GM12872 (cell line): ENCODE data around the gene BCL2L11.

Experiments
- TF ChIP-seq, protein P1 (sequence below): IDR thresholded peaks from 3 replicates; pipeline ENCODE4 v1.5.1; 2011; ENCODE audit warnings: low read depth, mild to moderate bottlenecking, low read length, moderate library complexity; ENCODE audit not compliant: insufficient read depth

BCL2L11 gene

DNA sequence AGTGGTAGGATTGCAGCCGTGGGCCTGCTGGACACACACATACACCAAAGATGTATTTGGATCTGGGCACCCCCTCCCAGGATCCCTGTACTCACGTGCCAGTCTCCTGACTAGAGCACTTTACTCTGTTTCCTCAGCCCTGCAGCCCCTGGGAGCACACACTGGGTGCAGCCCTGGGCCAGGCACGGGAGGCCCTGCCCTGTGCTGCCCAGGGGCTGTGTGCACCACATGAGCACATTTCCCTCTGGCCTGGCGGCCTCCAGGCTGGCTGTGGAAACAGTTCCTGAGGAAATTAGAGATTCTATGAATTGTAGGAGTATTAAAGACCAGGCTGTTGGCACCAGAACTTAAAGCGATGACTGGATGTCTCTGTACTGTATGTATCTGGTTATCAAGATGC is 45.4 kb downstream of the BCL2L11 start:
- TF ChIP-seq, protein P1, sequence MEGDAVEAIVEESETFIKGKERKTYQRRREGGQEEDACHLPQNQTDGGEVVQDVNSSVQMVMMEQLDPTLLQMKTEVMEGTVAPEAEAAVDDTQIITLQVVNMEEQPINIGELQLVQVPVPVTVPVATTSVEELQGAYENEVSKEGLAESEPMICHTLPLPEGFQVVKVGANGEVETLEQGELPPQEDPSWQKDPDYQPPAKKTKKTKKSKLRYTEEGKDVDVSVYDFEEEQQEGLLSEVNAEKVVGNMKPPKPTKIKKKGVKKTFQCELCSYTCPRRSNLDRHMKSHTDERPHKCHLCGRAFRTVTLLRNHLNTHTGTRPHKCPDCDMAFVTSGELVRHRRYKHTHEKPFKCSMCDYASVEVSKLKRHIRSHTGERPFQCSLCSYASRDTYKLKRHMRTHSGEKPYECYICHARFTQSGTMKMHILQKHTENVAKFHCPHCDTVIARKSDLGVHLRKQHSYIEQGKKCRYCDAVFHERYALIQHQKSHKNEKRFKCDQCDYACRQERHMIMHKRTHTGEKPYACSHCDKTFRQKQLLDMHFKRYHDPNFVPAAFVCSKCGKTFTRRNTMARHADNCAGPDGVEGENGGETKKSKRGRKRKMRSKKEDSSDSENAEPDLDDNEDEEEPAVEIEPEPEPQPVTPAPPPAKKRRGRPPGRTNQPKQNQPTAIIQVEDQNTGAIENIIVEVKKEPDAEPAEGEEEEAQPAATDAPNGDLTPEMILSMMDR, result no peak

DNA sequence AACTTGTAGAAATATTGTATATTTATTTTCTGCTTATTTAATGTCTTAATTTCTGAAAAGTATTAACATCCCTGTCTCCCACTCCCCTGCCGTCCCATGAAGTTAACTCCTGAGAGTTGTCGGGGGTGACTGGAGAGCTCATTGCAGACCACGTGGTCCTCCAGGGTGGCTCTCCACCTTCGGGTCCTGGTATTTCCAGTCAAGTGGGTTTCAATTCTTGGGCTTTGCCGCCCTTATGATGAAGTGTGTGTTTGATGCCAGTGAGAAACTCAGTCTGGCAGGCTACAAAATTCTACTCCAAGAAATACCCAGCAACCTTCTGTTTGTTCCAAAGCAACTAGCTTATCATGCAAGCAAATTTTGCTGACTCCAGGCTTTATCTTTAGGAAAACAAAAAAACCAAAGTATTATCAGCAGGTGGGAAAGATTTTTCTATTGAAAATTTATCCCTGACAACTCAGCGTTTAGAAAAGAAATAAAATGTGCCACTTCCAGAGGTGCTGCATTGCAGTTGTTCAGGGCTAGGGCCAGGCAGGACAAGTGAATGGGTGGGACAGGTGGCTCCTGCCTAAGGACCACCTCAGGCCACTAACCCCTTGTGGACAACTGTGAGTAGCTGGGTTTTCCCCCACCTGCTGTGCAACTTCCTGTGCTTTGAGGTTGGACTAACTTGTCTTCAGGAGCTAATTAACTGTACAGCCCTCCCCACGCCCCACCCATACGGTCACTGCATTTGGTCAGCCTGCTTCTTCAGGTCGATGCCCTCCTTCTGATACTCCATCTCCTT is 46.6 kb downstream of the BCL2L11 start:
- TF ChIP-seq, protein P1, result no peak

DNA sequence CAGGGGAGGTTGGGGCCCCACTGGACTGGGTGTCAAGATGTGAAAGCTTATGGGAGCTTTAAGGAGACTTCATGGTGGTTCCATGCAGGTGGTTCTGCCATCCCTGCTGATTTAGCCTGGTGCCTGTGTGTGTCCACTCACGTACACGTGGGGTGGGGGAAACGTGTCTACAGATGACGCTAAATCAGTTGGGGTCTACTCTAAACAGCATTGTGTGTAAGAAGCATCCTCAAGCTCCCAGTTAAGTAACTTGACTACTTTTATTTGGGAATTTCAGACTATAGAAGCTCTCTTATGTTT is 47.1 kb downstream of the BCL2L11 start:
- TF ChIP-seq, protein P1, result no peak

DNA sequence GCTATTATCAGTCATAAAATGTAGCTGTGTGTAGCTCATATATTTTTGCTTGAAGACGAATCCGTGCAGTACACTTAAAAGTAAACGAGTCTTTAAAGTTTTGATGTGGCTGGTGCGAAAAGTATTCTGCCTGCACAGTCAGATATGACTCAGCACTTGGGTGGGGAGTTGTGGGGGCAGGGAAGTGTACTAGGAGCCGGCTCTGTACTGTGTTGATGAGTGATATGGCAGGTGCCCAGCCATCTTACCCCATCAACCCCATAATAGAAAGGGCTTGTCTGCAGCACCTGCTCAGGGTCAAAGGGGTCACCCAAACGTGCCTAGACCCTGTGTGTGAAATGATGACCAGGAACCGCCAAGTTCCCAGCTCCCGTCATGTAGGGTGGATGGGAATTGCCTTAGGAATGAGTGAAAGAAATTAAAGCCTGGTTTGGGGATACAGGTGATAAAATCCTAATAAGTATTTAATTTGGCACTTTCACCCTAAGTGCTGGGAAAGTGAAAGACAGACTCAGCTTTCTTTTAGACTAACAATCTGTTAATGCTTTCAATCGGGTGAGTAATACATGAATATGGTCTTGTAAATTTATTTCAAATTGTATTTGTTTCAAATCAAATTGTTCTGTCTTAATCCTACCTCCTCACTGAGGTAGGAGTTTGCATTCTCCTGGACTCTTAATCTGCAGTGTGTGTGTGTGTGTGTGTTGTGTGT is 48.0 kb downstream of the BCL2L11 start:
- TF ChIP-seq, protein P1, result no peak

DNA sequence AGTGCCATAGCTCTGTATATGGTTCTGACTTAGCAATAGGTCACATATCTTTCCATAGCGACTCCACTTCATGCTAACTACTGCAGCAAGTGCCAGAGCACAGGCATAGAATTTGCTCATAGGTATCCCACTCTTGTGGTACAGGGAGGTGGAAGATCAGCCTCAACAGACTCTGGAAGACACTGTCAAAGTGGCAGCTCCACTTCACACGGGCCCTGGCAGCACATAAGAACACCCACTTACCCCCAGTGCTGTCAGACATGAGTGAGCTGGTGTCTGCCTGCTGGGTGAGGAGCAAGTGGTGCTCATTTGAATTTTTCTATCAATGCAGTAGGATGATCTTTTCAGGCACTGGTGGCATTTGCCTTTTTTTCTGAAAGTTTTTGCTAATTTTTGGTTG is 48.6 kb downstream of the BCL2L11 start:
- TF ChIP-seq, protein P1, result no peak

DNA sequence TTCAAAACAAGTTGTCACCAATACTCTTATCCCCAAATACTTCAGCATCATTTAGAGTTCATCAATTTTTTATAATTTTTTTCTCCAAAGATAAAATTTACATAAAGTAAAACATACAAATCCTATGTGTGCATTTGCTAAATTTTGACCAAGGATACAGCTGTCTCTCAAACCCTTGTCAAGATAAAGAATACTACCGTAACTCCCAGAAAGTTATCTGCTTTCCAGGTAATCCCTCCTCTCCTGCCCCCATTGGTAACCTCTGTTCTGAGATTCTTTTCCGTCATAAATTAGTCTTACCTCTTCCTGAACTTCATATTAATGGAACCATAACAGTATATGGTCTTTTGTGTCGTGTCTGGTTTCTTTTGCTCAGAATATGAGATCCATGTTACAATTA is 49.2 kb downstream of the BCL2L11 start:
- TF ChIP-seq, protein P1, result no peak

DNA sequence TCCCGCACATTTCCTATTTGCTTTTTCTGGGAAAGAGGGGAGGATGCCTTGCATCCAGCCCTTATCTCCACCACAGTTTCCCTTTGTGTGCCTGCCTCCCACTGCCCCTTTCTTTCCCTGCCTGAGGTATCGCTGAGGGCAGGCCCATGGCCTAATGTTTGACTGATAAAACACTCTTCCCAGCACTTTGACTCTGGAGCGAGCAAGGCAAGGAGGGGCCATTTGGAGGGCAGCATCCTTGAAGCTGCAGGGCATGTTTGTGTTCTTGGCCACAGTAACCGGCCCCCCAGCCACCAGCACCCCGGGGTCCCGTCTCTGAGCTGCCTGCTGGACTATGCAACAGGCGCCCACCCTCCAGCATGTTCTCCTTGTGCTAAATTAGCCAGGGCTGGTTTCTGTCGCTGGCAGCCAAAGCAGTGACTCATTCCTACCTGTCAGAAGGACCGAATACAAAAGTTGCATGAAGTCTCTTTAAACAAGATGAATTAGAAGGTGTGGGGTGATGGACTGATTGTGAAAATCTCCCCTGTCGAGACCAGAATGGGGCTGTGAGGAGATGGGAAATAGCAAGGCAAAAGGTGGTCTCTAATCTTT is 50.7 kb downstream of the BCL2L11 start:
- TF ChIP-seq, protein P1, result no peak
